ENCODE results near the gene SDCCAG8. TPM values are rescaled to one million over a fixed set of nuclear protein-coding genes. Genes with fewer than 3 reads are reported as not detected.

Gene SDCCAG8
- total RNA-seq, 2 donors from 2014 or later = 41.7 to 55.6 TPM

GRCh38 chr1:243415663-243416408 lies 160.0 kb downstream of the SDCCAG8 start:
- Histone ChIP-seq H3K4me1 (replicated peaks) (no peaks in the 10 kb centered on the region), H3K27me3 (replicated peaks; ENCODE audit: insufficient read depth) (no peaks in the 10 kb centered on the region), H3K4me3 (no peak overlapping the region), H3K9me3 (no peaks in the 10 kb centered on the region), H3K36me3 (no peaks in the 10 kb centered on the region), H3K27ac (no peak overlapping the region)
- intact Hi-C loops (cut with DNase I) = no loop called here
- TF ChIP-seq CTCF (IDR thresholded peaks at IDR 0.05) (no peak), POLR2A (IDR thresholded peaks at IDR 0.05) (no peak), POLR2AphosphoS5 (IDR thresholded peaks at IDR 0.05) (no peak)
- DNase-seq (ENCODE audit: low spot score) = no peak
- WGBS = 89% methylated on average over 9 of the region's 9 CpGs

GRCh38 chr1:243416495-243416894 lies 160.7 kb downstream of the SDCCAG8 start:
- Histone ChIP-seq H3K9me3 (no peaks in the 10 kb centered on the region), H3K36me3 (no peaks in the 10 kb centered on the region), H3K27me3 (replicated peaks; ENCODE audit: insufficient read depth) (no peaks in the 10 kb centered on the region), H3K27ac (no peak overlapping the region), H3K4me1 (replicated peaks) (no peaks in the 10 kb centered on the region), H3K4me3 (no peak overlapping the region)
- intact Hi-C loops (cut with DNase I) = no loop called here
- TF ChIP-seq POLR2AphosphoS5 (IDR thresholded peaks at IDR 0.05) = no peak
- TF ChIP-seq POLR2A (IDR thresholded peaks at IDR 0.05) = no peak
- TF ChIP-seq CTCF (IDR thresholded peaks at IDR 0.05) = no peak
- DNase-seq (ENCODE audit: low spot score) = no peak

- intact Hi-C loops (cut with DNase I) = no loop called here
- DNase-seq (ENCODE audit: low spot score) = no peak
- H3K4me1 ChIP-seq (replicated peaks) = no peaks in the 10 kb centered on the region
- H3K9me3 ChIP-seq = no peaks in the 10 kb centered on the region
- H3K27me3 ChIP-seq (replicated peaks; ENCODE audit: insufficient read depth) = no peaks in the 10 kb centered on the region
- H3K27ac ChIP-seq = no peak overlapping the region
- TF ChIP-seq POLR2AphosphoS5 (IDR thresholded peaks at IDR 0.05) = no peak
- no peak for TF ChIP-seq CTCF (IDR thresholded peaks at IDR 0.05)
- no peak for TF ChIP-seq POLR2A (IDR thresholded peaks at IDR 0.05)
- no peaks in the 10 kb centered on the region for H3K36me3 ChIP-seq
- 91% methylated on average over 7 of the region's 7 CpGs for WGBS
- H3K4me3 ChIP-seq = no peak overlapping the region
Observed at GRCh38 chr1:243420016-243420945, 164.4 kb downstream of the SDCCAG8 start.

GRCh38 chr1:243420946-243421685 lies 165.3 kb downstream of the SDCCAG8 start:
- TF ChIP-seq CTCF (IDR thresholded peaks at IDR 0.05) = no peak
- TF ChIP-seq POLR2AphosphoS5 (IDR thresholded peaks at IDR 0.05) = no peak
- TF ChIP-seq POLR2A (IDR thresholded peaks at IDR 0.05) = no peak
- H3K27me3 ChIP-seq (replicated peaks; ENCODE audit: insufficient read depth) = no peaks in the 10 kb centered on the region
- 82% methylated on average over 15 of the region's 15 CpGs for WGBS
- H3K27ac ChIP-seq = peak overlapping the region in 1 of 2 donors; percentile 1
- DNase-seq (ENCODE audit: low spot score) = no peak
- intact Hi-C loops (cut with DNase I) = no loop called here
- no peaks in the 10 kb centered on the region for H3K9me3 ChIP-seq
- no peaks in the 10 kb centered on the region for H3K36me3 ChIP-seq
- H3K4me3 ChIP-seq = no peak overlapping the region
- H3K4me1 ChIP-seq (replicated peaks) = no peaks in the 10 kb centered on the region
